ENCODE measurements around the gene HECTD1.

HECTD1 gene

GRCh38 chr14:31161274-31161673, 46.3 kb downstream of the HECTD1 start:
- TF ChIP-seq Cebpa-rat (IDR thresholded peaks at IDR 0.05): no peak
- Histone ChIP-seq H3K9me3 (no peaks in the 10 kb centered on the region), H3K27ac (no peak overlapping the region)

DNA sequence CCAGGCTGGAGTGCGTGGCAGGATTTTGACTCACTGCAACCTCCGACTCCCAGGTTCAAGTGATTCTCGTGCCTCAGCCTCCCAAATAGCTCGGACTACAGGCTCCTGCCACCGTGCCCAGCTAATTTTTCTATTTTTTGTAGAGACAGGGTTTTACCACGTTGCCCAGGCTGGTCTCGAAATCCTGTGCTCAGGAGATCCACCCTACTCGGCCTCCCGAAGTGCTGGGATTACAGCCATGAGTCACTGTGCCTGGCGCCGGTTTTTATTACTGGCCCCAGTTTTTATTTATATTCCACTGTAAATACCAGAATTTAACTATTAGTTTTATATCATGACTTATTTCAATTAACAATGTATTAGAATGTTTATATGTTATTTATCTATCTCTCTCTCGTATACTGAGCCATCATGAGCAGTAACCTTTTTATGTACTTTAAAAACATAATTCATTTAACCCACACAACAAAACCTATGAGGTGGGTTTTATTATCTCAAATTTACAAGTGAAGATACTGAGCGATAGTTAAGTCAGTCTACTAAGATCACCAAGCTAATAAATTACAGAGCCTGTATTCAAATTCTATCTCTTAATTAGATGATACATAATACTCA, 47.8 kb downstream of the HECTD1 start:
- no peak overlapping the region for H3K27ac ChIP-seq
- H4K20me1 ChIP-seq: peaks cover 50% of the 10 kb centered on the region
- H3K4me3 ChIP-seq: no peak overlapping the region
- peaks cover 89% of the 10 kb centered on the region for H3K36me3 ChIP-seq
- H3K9me3 ChIP-seq: no peaks in the 10 kb centered on the region
- no peak overlapping the region for H3K9ac ChIP-seq
- no peaks in the 10 kb centered on the region for H3K4me1 ChIP-seq
- H3K27me3 ChIP-seq: no peaks in the 10 kb centered on the region
- no peak for TF ChIP-seq Cebpa-rat (IDR thresholded peaks at IDR 0.05)
- no peak overlapping the region for H3K4me2 ChIP-seq

More at GRCh38 chr14:31161274-31161673, 46.3 kb downstream of the HECTD1 start:
- Histone ChIP-seq H3K4me1 (no peaks in the 10 kb centered on the region), H4K20me1 (peaks cover 60% of the 10 kb centered on the region), H3K36me3 (peaks cover 89% of the 10 kb centered on the region), H3K4me2 (no peak overlapping the region), H3K27me3 (no peaks in the 10 kb centered on the region), H3K9ac (no peak overlapping the region), H3K4me3 (no peak overlapping the region)

- H3K4me2 ChIP-seq: no peak overlapping the region
- H3K27me3 ChIP-seq: no peaks in the 10 kb centered on the region
- peaks cover 89% of the 10 kb centered on the region for H3K36me3 ChIP-seq
- no peaks in the 10 kb centered on the region for H3K4me1 ChIP-seq
- TF ChIP-seq Cebpa-rat (IDR thresholded peaks at IDR 0.05): no peak
- no peak overlapping the region for H3K9ac ChIP-seq
- H4K20me1 ChIP-seq: peaks cover 38% of the 10 kb centered on the region; the same call in 1 of the 2 replicates
- H3K4me3 ChIP-seq: no peak overlapping the region
- H3K9me3 ChIP-seq: no peaks in the 10 kb centered on the region
- H3K27ac ChIP-seq: no peak overlapping the region
These were observed 52.6 kb downstream of the HECTD1 start for GRCh38 chr14:31154956-31155355.

DNA sequence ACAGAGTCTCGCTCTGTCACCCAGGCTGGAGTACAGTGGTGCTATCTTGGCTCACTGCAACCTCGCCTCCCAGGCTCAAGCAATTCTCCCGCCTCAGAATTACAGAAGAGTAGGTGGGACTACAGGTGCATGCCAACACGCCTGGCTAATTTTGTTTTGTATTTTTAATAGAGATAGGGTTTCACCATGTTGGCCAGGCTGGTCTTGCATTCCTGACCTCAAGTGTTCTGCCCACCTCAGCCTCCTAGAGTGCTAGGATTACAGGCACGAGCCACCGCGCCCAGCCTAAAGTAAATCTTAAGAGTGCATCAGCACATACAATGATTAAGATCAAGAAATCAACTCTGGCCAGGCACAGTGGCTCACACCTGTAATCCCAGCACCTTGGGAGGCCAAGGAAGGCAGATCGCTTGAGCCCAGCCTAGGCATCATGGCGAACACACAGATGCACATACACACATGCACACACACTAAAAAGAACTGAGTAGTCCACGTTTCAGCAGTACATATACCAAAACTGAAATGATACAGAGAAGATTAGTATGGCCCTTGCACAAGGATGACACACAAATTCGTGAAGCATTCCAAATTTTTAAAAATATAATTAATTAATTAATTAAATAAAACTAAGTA, 65.0 kb downstream of the HECTD1 start:
- Histone ChIP-seq H4K20me1 (peaks cover 22% of the 10 kb centered on the region), H3K27ac (no peak overlapping the region), H3K4me2 (no peak overlapping the region), H3K9me3 (no peaks in the 10 kb centered on the region), H3K4me3 (no peak overlapping the region), H3K27me3 (no peaks in the 10 kb centered on the region), H3K4me1 (no peaks in the 10 kb centered on the region), H3K9ac (no peak overlapping the region), H3K36me3 (peaks cover 90% of the 10 kb centered on the region)
- no peak for TF ChIP-seq Cebpa-rat (IDR thresholded peaks at IDR 0.05)

DNA sequence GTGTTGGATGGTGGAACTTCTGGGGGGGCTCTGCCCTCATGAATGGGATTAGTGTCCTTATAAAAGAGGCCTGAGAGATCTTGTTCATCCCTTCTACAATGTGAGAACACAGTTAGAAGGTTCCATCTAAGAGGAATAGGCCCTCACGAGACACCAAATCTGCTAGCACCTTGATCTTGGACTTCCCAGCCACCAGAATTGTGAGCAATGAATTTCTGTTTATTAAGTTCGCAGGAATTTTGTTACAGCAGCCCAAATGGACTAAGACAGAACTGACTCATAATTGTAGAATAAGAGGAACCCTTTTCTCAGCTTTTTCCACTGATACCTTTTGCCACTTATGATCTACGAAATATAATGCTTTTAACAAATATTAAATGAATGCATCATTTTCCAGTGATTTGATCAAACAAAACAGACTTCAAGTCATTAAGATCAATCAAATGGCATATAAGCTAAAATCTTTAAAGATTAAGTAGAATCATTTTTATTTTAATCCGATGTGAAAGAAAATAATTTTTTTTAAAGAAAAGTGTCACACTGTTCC, 68.2 kb downstream of the HECTD1 start:
- H3K9me3 ChIP-seq: no peaks in the 10 kb centered on the region
- no peak overlapping the region for H3K9ac ChIP-seq
- no peak overlapping the region for H3K27ac ChIP-seq
- no peaks in the 10 kb centered on the region for H3K27me3 ChIP-seq
- TF ChIP-seq Cebpa-rat (IDR thresholded peaks at IDR 0.05): no peak
- no peak overlapping the region for H3K4me3 ChIP-seq
- H4K20me1 ChIP-seq: peaks cover 11% of the 10 kb centered on the region; the same call in 1 of the 2 replicates
- H3K4me1 ChIP-seq: no peaks in the 10 kb centered on the region
- H3K4me2 ChIP-seq: no peak overlapping the region
- peaks cover 87% of the 10 kb centered on the region for H3K36me3 ChIP-seq

DNA sequence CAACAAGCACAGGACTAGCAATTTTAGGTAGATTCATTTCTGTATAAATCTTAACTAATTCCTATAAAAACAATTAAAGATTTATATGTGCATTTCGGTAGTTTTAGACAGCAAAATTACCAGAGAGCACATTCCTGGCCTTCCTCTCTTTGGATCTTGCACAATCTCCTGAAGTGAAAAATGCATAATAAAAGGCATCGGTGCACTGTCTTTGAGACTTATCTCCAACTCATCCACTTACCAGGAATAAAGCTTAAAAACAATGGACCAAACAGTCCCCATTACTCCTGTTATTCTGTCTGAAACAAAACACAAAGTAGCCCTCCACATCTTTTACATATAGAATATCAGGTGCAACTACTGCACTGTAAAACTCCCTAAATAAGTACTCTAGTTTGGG, 69.3 kb downstream of the HECTD1 start:
- no peak for TF ChIP-seq Cebpa-rat (IDR thresholded peaks at IDR 0.05)
- H3K9ac ChIP-seq: no peak overlapping the region
- H3K4me2 ChIP-seq: no peak overlapping the region
- no peaks in the 10 kb centered on the region for H3K9me3 ChIP-seq
- H3K27me3 ChIP-seq: no peaks in the 10 kb centered on the region
- no peaks in the 10 kb centered on the region for H3K4me1 ChIP-seq
- H3K36me3 ChIP-seq: peaks cover 88% of the 10 kb centered on the region
- H4K20me1 ChIP-seq: peaks cover 11% of the 10 kb centered on the region; the same call in 1 of the 2 replicates
- H3K4me3 ChIP-seq: no peak overlapping the region
- H3K27ac ChIP-seq: no peak overlapping the region

GRCh38 chr14:31137214-31137889, 70.2 kb downstream of the HECTD1 start:
- no peak overlapping the region for H3K4me3 ChIP-seq
- H3K4me1 ChIP-seq: no peaks in the 10 kb centered on the region
- peaks cover 88% of the 10 kb centered on the region for H3K36me3 ChIP-seq
- no peaks in the 10 kb centered on the region for H3K9me3 ChIP-seq
- TF ChIP-seq Cebpa-rat (IDR thresholded peaks at IDR 0.05): no peak
- no peak overlapping the region for H3K4me2 ChIP-seq
- H3K27ac ChIP-seq: no peak overlapping the region
- H3K9ac ChIP-seq: no peak overlapping the region
- H3K27me3 ChIP-seq: no peaks in the 10 kb centered on the region
- peaks cover 1% of the 10 kb centered on the region; the same call in 1 of the 2 replicates for H4K20me1 ChIP-seq

- TF ChIP-seq Cebpa-rat (IDR thresholded peaks at IDR 0.05): no peak
- no peak overlapping the region for H3K9ac ChIP-seq
- no peak overlapping the region for H3K4me2 ChIP-seq
- peaks cover 88% of the 10 kb centered on the region for H3K36me3 ChIP-seq
- no peak overlapping the region for H3K4me3 ChIP-seq
- H3K27ac ChIP-seq: no peak overlapping the region
- no peaks in the 10 kb centered on the region for H3K27me3 ChIP-seq
- peaks cover 39% of the 10 kb centered on the region for H4K20me1 ChIP-seq
- H3K4me1 ChIP-seq: peaks cover 10% of the 10 kb centered on the region
- H3K9me3 ChIP-seq: no peaks in the 10 kb centered on the region
These were observed 74.5 kb downstream of the HECTD1 start for GRCh38 chr14:31133133-31133532.

DNA sequence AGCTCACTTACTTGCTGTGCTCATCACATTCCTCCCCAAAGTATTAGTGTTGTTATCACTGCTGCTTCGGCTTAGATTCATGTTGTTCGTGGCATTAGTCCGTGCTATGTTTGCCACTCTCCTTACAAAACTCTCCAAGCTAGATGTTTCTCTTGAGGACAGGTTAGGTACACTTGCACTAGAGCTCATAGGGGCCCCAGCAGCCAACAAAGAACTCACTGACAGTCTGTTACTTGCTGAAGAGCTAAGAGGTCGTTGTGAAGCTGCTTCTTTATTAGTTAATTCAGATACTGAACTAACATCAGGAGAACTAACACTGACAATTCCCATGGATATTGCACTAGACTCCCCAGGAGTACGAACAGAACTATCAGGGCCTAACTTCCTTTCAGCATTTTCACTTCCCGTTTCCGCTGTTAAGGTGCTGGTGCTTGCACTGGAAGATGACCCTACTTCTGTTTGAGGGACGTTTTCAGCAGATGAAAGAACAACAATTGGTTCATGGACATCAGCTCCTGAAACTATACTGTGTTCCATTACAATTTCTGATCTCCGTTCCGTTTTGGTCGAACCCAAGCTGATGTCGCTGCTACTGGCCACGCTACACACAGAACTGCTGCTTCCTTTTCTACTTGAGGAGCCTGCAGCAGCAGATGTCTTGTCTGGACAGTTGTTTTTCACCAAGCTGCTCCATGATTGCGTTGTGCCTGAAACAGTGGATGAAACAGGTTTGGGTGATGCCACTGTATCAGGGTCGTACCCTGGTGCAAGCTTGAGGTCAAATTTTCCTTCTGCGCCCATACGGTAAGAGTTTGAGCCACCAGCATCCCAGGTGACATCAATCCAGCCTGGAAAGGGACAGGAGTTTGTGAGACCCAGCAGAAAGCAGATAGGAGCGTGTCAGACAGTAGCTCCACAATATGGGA, 78.7 kb downstream of the HECTD1 start:
- Histone ChIP-seq H3K36me3 (peaks cover 75% of the 10 kb centered on the region), H4K20me1 (peaks cover 81% of the 10 kb centered on the region), H3K4me1 (peaks cover 19% of the 10 kb centered on the region), H3K9ac (no peak overlapping the region), H3K27ac (no peak overlapping the region), H3K27me3 (no peaks in the 10 kb centered on the region), H3K4me3 (no peak overlapping the region), H3K9me3 (no peaks in the 10 kb centered on the region), H3K4me2 (peak overlapping the region; percentile 10; the same call in 1 of the 2 replicates)
- no peak for TF ChIP-seq Cebpa-rat (IDR thresholded peaks at IDR 0.05)
